Parathyroid adenoma (tissue), 2 donors: ENCODE measurements around the gene GM2A.

ENCODE experiments used
- H2AFZ ChIP-seq: fragments of 300-600 bp; sonication (generic); one replicate; pipeline ENCODE4 v1.7.0; 2017; ENCODE audit warnings: antibody characterized with exemption, mild to moderate bottlenecking
- H3K27ac ChIP-seq: fragments of 300-600 bp; sonication (generic); one replicate; pipeline ENCODE4 v1.7.0; 2017
- H3K27me3 ChIP-seq: fragments of 300-600 bp; sonication (generic); one replicate; pipeline ENCODE4 v1.7.0; 2017; ENCODE audit warnings: low read length; ENCODE audit not compliant: control insufficient read depth, insufficient read depth
- H3K36me3 ChIP-seq: fragments of 300-600 bp; sonication (generic); one replicate; pipeline ENCODE4 v1.7.0; 2017; ENCODE audit warnings: low read length; ENCODE audit not compliant: control insufficient read depth, insufficient read depth
- H3K4me1 ChIP-seq: fragments of 300-600 bp; sonication (generic); one replicate; pipeline ENCODE4 v1.7.0; 2017; ENCODE audit warnings: control low read depth
- H3K4me2 ChIP-seq: fragments of 300-600 bp; sonication (generic); one replicate; pipeline ENCODE4 v1.7.0; 2017; ENCODE audit warnings: low read length
- H3K4me3 ChIP-seq: fragments of 300-600 bp; sonication (generic); one replicate; pipeline ENCODE4 v1.7.0; 2017; ENCODE audit warnings: low read depth, low read length
- H3K79me2 ChIP-seq: fragments of 300-600 bp; sonication (generic); one replicate; pipeline ENCODE4 v1.7.0; 2017; ENCODE audit warnings: control low read depth
- H3K9ac ChIP-seq: fragments of 300-600 bp; sonication (generic); one replicate; pipeline ENCODE4 v1.7.0; 2017; ENCODE audit warnings: mild to moderate bottlenecking
- H3K9me3 ChIP-seq: fragments of 300-600 bp; sonication (generic); one replicate; pipeline ENCODE4 v1.7.0; 2017; ENCODE audit warnings: low read length; ENCODE audit not compliant: control insufficient read depth
- TF ChIP-seq, protein P1 (sequence below): fragments of 300-600 bp; sonication (generic); IDR thresholded peaks from one replicate; pipeline ENCODE4 v1.7.0; 2017; ENCODE audit warnings: antibody characterized with exemption, mild to moderate bottlenecking
- donor health status: primary hyperparathyroidism.

The GM2A gene

DNA sequence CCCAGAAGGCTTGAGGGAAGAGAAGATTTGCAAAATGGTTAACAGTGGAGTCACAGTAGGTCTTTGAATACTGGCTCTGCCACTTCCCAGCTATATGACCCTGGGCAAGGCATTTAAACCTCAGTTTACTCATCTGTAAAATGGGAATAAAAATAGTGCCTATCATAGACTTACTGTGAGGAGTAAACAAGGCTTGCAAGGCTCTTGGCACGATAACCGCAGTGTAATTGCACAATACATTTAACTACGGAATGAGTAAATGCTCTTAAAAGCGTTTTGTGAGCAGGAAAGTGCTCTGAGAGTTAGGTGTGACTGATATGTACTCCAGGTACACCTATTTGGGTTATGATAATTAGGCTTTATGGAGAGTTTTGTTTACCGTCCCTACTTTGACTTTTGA lies 42.2 kb downstream of the GM2A start:
- Histone ChIP-seq H3K36me3 (no peaks in the 10 kb centered on the region), H3K79me2 (no peaks in the 10 kb centered on the region), H3K27ac (no peak overlapping the region), H3K4me2 (no peak overlapping the region), H3K9ac (no peak overlapping the region), H3K9me3 (no peaks in the 10 kb centered on the region), H3K4me1 (no peaks in the 10 kb centered on the region), H3K4me3 (no peak overlapping the region), H2AFZ (no peak overlapping the region), H3K27me3 (no peaks in the 10 kb centered on the region)
- TF ChIP-seq, protein P1, sequence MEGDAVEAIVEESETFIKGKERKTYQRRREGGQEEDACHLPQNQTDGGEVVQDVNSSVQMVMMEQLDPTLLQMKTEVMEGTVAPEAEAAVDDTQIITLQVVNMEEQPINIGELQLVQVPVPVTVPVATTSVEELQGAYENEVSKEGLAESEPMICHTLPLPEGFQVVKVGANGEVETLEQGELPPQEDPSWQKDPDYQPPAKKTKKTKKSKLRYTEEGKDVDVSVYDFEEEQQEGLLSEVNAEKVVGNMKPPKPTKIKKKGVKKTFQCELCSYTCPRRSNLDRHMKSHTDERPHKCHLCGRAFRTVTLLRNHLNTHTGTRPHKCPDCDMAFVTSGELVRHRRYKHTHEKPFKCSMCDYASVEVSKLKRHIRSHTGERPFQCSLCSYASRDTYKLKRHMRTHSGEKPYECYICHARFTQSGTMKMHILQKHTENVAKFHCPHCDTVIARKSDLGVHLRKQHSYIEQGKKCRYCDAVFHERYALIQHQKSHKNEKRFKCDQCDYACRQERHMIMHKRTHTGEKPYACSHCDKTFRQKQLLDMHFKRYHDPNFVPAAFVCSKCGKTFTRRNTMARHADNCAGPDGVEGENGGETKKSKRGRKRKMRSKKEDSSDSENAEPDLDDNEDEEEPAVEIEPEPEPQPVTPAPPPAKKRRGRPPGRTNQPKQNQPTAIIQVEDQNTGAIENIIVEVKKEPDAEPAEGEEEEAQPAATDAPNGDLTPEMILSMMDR = no peak

DNA sequence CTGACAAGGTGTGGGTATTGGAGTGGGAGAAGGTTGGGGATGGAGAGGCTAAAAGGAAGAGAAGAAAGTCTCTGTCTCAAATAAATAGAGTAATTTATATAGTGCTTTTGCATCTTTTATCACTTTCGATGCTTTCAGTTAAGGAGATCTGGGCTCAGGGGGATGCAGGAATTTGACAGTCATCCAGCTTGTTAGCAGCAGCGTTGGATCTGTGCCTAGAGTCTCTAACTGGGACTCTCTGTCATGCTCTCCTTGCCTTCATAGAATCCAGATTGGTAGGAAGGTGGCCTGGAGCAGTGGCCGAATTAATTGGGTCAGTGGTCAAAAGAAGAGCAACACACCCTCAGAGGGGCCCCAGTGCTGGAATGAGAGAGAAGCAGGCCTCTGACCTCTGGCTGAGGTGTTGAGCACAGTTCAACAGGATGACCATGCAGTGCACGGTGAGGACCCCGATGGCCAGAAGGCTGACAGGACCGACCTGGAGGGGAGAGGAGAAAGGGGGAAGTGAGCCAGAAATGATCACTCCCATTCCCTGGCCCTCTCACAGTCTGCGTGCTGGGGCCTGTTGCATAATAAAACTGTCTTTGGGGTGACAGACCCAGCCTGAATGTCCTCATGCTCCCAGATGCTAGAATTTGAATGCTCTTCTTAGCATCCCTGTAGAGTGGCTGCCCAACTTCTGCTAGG lies 42.9 kb downstream of the GM2A start:
- Histone ChIP-seq H3K79me2 (no peaks in the 10 kb centered on the region), H3K4me1 (no peaks in the 10 kb centered on the region), H3K36me3 (no peaks in the 10 kb centered on the region), H3K9me3 (no peaks in the 10 kb centered on the region), H3K27ac (no peak overlapping the region), H3K4me2 (no peak overlapping the region), H2AFZ (no peak overlapping the region), H3K27me3 (no peaks in the 10 kb centered on the region), H3K9ac (no peak overlapping the region), H3K4me3 (no peak overlapping the region)
- TF ChIP-seq, protein P1 = no peak

DNA sequence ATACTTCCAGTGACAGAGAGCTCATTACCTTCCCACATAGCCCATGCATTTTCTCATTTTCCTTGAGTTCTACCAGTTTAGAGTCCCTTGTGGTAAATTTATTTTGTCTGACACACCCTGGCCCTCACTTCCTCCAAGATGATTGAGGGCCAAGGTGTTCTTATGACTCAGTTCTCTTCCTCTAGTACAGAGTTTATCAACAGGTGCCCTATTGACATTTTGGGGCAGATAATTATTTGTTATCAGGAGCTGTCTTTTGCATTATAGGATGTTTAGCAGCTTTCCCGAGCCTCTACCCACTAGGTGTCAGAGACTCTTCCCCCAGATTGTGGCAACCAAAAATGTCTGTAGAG lies 43.5 kb downstream of the GM2A start:
- H3K27ac ChIP-seq = no peak overlapping the region
- TF ChIP-seq, protein P1 = no peak
- no peak overlapping the region for H2AFZ ChIP-seq
- H3K36me3 ChIP-seq = no peaks in the 10 kb centered on the region
- no peaks in the 10 kb centered on the region for H3K79me2 ChIP-seq
- no peaks in the 10 kb centered on the region for H3K27me3 ChIP-seq
- no peak overlapping the region for H3K4me2 ChIP-seq
- no peaks in the 10 kb centered on the region for H3K4me1 ChIP-seq
- H3K4me3 ChIP-seq = no peak overlapping the region
- no peaks in the 10 kb centered on the region for H3K9me3 ChIP-seq
- H3K9ac ChIP-seq = no peak overlapping the region

DNA sequence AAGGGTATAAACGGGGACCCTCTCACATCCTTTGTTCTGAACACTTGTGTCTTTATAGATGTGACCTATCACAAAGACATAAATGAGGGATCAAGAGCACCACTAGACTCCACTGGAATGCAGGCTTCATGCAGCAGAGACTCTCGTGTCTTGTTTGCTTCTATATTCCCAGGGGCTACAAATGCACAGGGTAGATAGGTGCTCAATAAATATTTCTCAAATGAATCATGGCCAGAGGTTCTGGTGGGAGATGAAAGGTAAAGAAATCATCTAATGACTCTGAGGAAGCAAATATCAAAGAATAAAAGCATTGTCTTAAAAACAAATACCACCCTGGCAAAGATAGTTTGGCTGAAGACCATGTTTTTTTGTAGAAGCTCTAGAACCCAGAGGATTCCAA lies 44.0 kb downstream of the GM2A start:
- H3K27me3 ChIP-seq = no peaks in the 10 kb centered on the region
- H3K79me2 ChIP-seq = no peaks in the 10 kb centered on the region
- H3K27ac ChIP-seq = no peak overlapping the region
- H3K36me3 ChIP-seq = no peaks in the 10 kb centered on the region
- no peak overlapping the region for H3K4me3 ChIP-seq
- H3K4me2 ChIP-seq = no peak overlapping the region
- H3K9ac ChIP-seq = no peak overlapping the region
- TF ChIP-seq, protein P1 = no peak
- H2AFZ ChIP-seq = no peak overlapping the region
- no peaks in the 10 kb centered on the region for H3K9me3 ChIP-seq
- no peaks in the 10 kb centered on the region for H3K4me1 ChIP-seq
